Measurements from ENCODE around the gene NXPH1.
"Not testable (repeated sequence)": the region's sequence is repeated elsewhere in the genome, so short reads cannot be mapped to it uniquely, and the experiment has no call there.

Gene NXPH1

GRCh38 chr7:8731756-8732155 is 298.3 kb downstream of the NXPH1 start:
- not testable (repeated sequence) for H3K4ac ChIP-seq (ENCODE audit: low read depth, low read length); H3K36me3 ChIP-seq (ENCODE audit: control insufficient read depth in 1 of 2, insufficient read depth in 2 of 2, low read length in 2 of 2); H4K12ac ChIP-seq (ENCODE audit: low read depth, low read length)

GRCh38 chr7:8739837-8740236 is 306.4 kb downstream of the NXPH1 start:
- Histone ChIP-seq H3K4me3 (ENCODE audit: low read depth, low read length) (no peak overlapping the region), H3K14ac (ENCODE audit: low read length) (no peak overlapping the region), H2BK120ac (ENCODE audit: insufficient read depth, low read length, poor library complexity) (no peak overlapping the region), H3K36me3 (ENCODE audit: control insufficient read depth in 1 of 2, insufficient read depth in 2 of 2, low read length in 2 of 2) (no peaks in the 10 kb centered on the region), H3K4me1 (ENCODE audit: control insufficient read depth in 1 of 2, insufficient read depth in 2 of 2, low read length in 2 of 2) (no peaks in the 10 kb centered on the region), H3K4me2 (ENCODE audit: low read length) (no peak overlapping the region), H3K4ac (ENCODE audit: low read depth, low read length) (no peak overlapping the region), H3K18ac (ENCODE audit: low read length) (no peak overlapping the region), H3K9me3 (ENCODE audit: insufficient read depth, low read depth, low read length) (no peaks in the 10 kb centered on the region), H3K79me2 (ENCODE audit: control insufficient read depth, insufficient read depth, low read length, poor library complexity) (no peaks in the 10 kb centered on the region), H2BK5ac (ENCODE audit: low read depth, low read length, poor library complexity) (no peak overlapping the region), H4K91ac (ENCODE audit: low read depth, low read length) (no peak overlapping the region), H3K23ac (ENCODE audit: low read length) (no peak overlapping the region), H3K27ac (ENCODE audit: low read depth, low read length) (no peak overlapping the region), H2BK12ac (ENCODE audit: low read length) (no peak overlapping the region), H3K27me3 (ENCODE audit: insufficient read depth, low read length) (no peaks in the 10 kb centered on the region), H4K12ac (ENCODE audit: low read depth, low read length) (no peak overlapping the region), H3K79me1 (ENCODE audit: low read length) (no peaks in the 10 kb centered on the region), H2AK5ac (ENCODE audit: low read length) (no peak overlapping the region), H4K8ac (ENCODE audit: low read depth, low read length) (no peak overlapping the region), H3K9ac (ENCODE audit: low read length) (no peak overlapping the region), H2AFZ (ENCODE audit: insufficient read depth, low read length, poor library complexity) (no peak overlapping the region)
- whole genome bisulfite sequencing (ENCODE audit: extremely low coverage, insufficient coverage, insufficient read length): no CpG with 5 or more reads among the region's 1 CpG
- DNase-seq: no peak

More at GRCh38 chr7:8731756-8732155, 298.3 kb downstream of the NXPH1 start:
- H3K27ac ChIP-seq (ENCODE audit: low read depth, low read length); H2BK120ac ChIP-seq (ENCODE audit: insufficient read depth, low read length, poor library complexity); H3K4me3 ChIP-seq (ENCODE audit: low read depth, low read length); H3K27me3 ChIP-seq (ENCODE audit: insufficient read depth, low read length); H3K9me3 ChIP-seq (ENCODE audit: insufficient read depth, low read depth, low read length); H4K91ac ChIP-seq (ENCODE audit: low read depth, low read length); DNase-seq; H3K18ac ChIP-seq (ENCODE audit: low read length); H3K4me2 ChIP-seq (ENCODE audit: low read length); H4K8ac ChIP-seq (ENCODE audit: low read depth, low read length); H2AK5ac ChIP-seq (ENCODE audit: low read length); H3K79me2 ChIP-seq (ENCODE audit: control insufficient read depth, insufficient read depth, low read length, poor library complexity); H3K4me1 ChIP-seq (ENCODE audit: control insufficient read depth in 1 of 2, insufficient read depth in 2 of 2, low read length in 2 of 2); H3K14ac ChIP-seq (ENCODE audit: low read length); H3K79me1 ChIP-seq (ENCODE audit: low read length); H2AFZ ChIP-seq (ENCODE audit: insufficient read depth, low read length, poor library complexity); H2BK5ac ChIP-seq (ENCODE audit: low read depth, low read length, poor library complexity); H3K23ac ChIP-seq (ENCODE audit: low read length); H2BK12ac ChIP-seq (ENCODE audit: low read length); H3K9ac ChIP-seq (ENCODE audit: low read length): not testable (repeated sequence)
- WGBS (ENCODE audit: extremely low coverage, insufficient coverage, insufficient read length): no CpG with 5 or more reads among the region's 14 CpGs

- Histone ChIP-seq H2BK12ac (ENCODE audit: low read length) (no peak overlapping the region), H2BK120ac (ENCODE audit: insufficient read depth, low read length, poor library complexity) (no peak overlapping the region), H3K4ac (ENCODE audit: low read depth, low read length) (no peak overlapping the region), H3K23ac (ENCODE audit: low read length) (no peak overlapping the region), H4K8ac (ENCODE audit: low read depth, low read length) (no peak overlapping the region), H4K91ac (ENCODE audit: low read depth, low read length) (no peak overlapping the region), H3K4me3 (ENCODE audit: low read depth, low read length) (no peak overlapping the region), H3K27ac (ENCODE audit: low read depth, low read length) (no peak overlapping the region), H3K27me3 (ENCODE audit: insufficient read depth, low read length) (no peaks in the 10 kb centered on the region), H3K79me2 (ENCODE audit: control insufficient read depth, insufficient read depth, low read length, poor library complexity) (no peaks in the 10 kb centered on the region), H4K12ac (ENCODE audit: low read depth, low read length) (no peak overlapping the region), H3K18ac (ENCODE audit: low read length) (no peak overlapping the region), H3K4me2 (ENCODE audit: low read length) (no peak overlapping the region), H3K9me3 (ENCODE audit: insufficient read depth, low read depth, low read length) (no peaks in the 10 kb centered on the region), H2AFZ (ENCODE audit: insufficient read depth, low read length, poor library complexity) (no peak overlapping the region), H3K36me3 (ENCODE audit: control insufficient read depth in 1 of 2, insufficient read depth in 2 of 2, low read length in 2 of 2) (no peaks in the 10 kb centered on the region), H3K4me1 (ENCODE audit: control insufficient read depth in 1 of 2, insufficient read depth in 2 of 2, low read length in 2 of 2) (no peaks in the 10 kb centered on the region), H2BK5ac (ENCODE audit: low read depth, low read length, poor library complexity) (no peak overlapping the region), H3K14ac (ENCODE audit: low read length) (no peak overlapping the region), H3K79me1 (ENCODE audit: low read length) (no peaks in the 10 kb centered on the region), H2AK5ac (ENCODE audit: low read length) (no peak overlapping the region), H3K9ac (ENCODE audit: low read length) (no peak overlapping the region)
- WGBS (ENCODE audit: extremely low coverage, insufficient coverage, insufficient read length): no CpG with 5 or more reads among the region's 2 CpGs
- DNase-seq: no peak
Observed at GRCh38 chr7:8742837-8743236, 309.4 kb downstream of the NXPH1 start.

- WGBS (ENCODE audit: extremely low coverage, insufficient coverage, insufficient read length): no CpG with 5 or more reads among the region's 1 CpG
- Histone ChIP-seq H3K4me1 (ENCODE audit: control insufficient read depth in 1 of 2, insufficient read depth in 2 of 2, low read length in 2 of 2) (no peaks in the 10 kb centered on the region), H3K18ac (ENCODE audit: low read length) (no peak overlapping the region), H4K91ac (ENCODE audit: low read depth, low read length) (no peak overlapping the region), H3K9me3 (ENCODE audit: insufficient read depth, low read depth, low read length) (no peaks in the 10 kb centered on the region), H2BK12ac (ENCODE audit: low read length) (no peak overlapping the region), H2AFZ (ENCODE audit: insufficient read depth, low read length, poor library complexity) (no peak overlapping the region), H3K23ac (ENCODE audit: low read length) (no peak overlapping the region), H4K8ac (ENCODE audit: low read depth, low read length) (no peak overlapping the region), H4K12ac (ENCODE audit: low read depth, low read length) (no peak overlapping the region), H3K9ac (ENCODE audit: low read length) (no peak overlapping the region), H3K79me1 (ENCODE audit: low read length) (no peaks in the 10 kb centered on the region), H3K27me3 (ENCODE audit: insufficient read depth, low read length) (no peaks in the 10 kb centered on the region), H3K14ac (ENCODE audit: low read length) (no peak overlapping the region), H2AK5ac (ENCODE audit: low read length) (no peak overlapping the region), H2BK120ac (ENCODE audit: insufficient read depth, low read length, poor library complexity) (no peak overlapping the region), H3K36me3 (ENCODE audit: control insufficient read depth in 1 of 2, insufficient read depth in 2 of 2, low read length in 2 of 2) (no peaks in the 10 kb centered on the region), H3K27ac (ENCODE audit: low read depth, low read length) (no peak overlapping the region), H3K4me2 (ENCODE audit: low read length) (no peak overlapping the region), H3K4me3 (ENCODE audit: low read depth, low read length) (no peak overlapping the region), H3K79me2 (ENCODE audit: control insufficient read depth, insufficient read depth, low read length, poor library complexity) (no peaks in the 10 kb centered on the region), H3K4ac (ENCODE audit: low read depth, low read length) (no peak overlapping the region), H2BK5ac (ENCODE audit: low read depth, low read length, poor library complexity) (no peak overlapping the region)
- DNase-seq: no peak
Observed at GRCh38 chr7:8747338-8747737, 313.9 kb downstream of the NXPH1 start.
